Psoas muscle (tissue), 8 donors: ENCODE measurements around the gene IFRD1. TPM values are rescaled to one million over a fixed set of nuclear protein-coding genes. Genes with fewer than 3 reads are reported as not detected.

Experiments used
- ATAC-seq, 4 donors: fragments of 200-7000 bp; cut with Tn5 transposase; one replicate each; pipeline ENCODE4 v1.9.1; 2020; ENCODE audit warnings: moderate library complexity in 3 of 4, mild to moderate bottlenecking in 2 of 4
- DNase-seq, 2 donors: peaks; one replicate each; pipeline ENCODE4 v3.0.0-alpha.2; 2020
- H3K27ac ChIP-seq: fragments of 200-600 bp; one replicate; pipeline ENCODE4 v1.8.0; 2022
- H3K27me3 ChIP-seq, 3 donors: fragments of 200-600 bp in 1 of 3; one replicate each; pipeline versions ENCODE4 v1.6.1 to v1.8.0; 2013 to 2022; ENCODE audit warnings: low read length in 2 of 3, mild to moderate bottlenecking in 2 of 3, moderate library complexity in 1 of 3; ENCODE audit not compliant: insufficient read depth in 3 of 3
- H3K36me3 ChIP-seq, 2 donors: fragments of 200-600 bp in 1 of 2; one replicate each; pipeline versions ENCODE4 v1.6.1 to v1.8.0; 2013 to 2022; ENCODE audit warnings: low read depth in 1 of 2, mild to moderate bottlenecking in 1 of 2, moderate library complexity in 1 of 2; ENCODE audit not compliant: insufficient read depth in 1 of 2
- H3K4me1 ChIP-seq: fragments of 200-600 bp; one replicate; pipeline ENCODE4 v1.8.0; 2022
- H3K4me3 ChIP-seq: fragments of 200-600 bp; one replicate; pipeline ENCODE4 v1.8.0; 2022; ENCODE audit warnings: mild to moderate bottlenecking
- H3K9me3 ChIP-seq: fragments of 200-600 bp; one replicate; pipeline ENCODE4 v1.8.0; 2022
- CTCF ChIP-seq: fragments of 200-600 bp; IDR thresholded peaks from one replicate; pipeline ENCODE4 v1.8.0; 2022; ENCODE audit warnings: antibody characterized with exemption
- WGBS, 3 donors: extraction: QIAGEN DNeasy Blood & Tissue Kit; methylation state at CpG; one replicate each; pipeline versions ENCODE4 v1.1.6 to v1.1.7; 2013; 5-methylcytosine and 5-hydroxymethylcytosine counted together
- intact Hi-C, 2 donors: fragments of 100-400 bp; cut with DNase I; formaldehyde crosslinking; loops; one replicate each; pipeline versions ENCODE4 v1.11.0 to v1.14.2; 2022
- polyA plus RNA-seq, 3 donors: library from polyadenylated mRNA; stranded (reverse); fragments of 200-250 nt; gene quantifications; one replicate each; pipeline ENCODE4 v1.2.3, GENCODE V29; 2013
- total RNA-seq, 4 donors: library from RNA; stranded (reverse); fragmentation: NEBNext Ultra II Directional in 2 of 4; extraction: Animal tissue kit (Norgen Biotek cat#: 25700) in 2 of 4; gene quantifications; one replicate each; pipeline versions ENCODE4 v1.2.1 to v1.2.4, GENCODE V29; 2021 to 2023
- donor health status: healthy with polysubstance abuse.
- donor health status: DM: no; HTN: no; CAD: no; lungs with moderate emphysema.
- donor health status: Bipolar disorder and iron deficiency.
- donor health status: healthy.
- donor health status: DM: yes; HTN: yes; CAD: no.
- donor health status: DM: no; HTN: no; CAD: no.
- donor health status: DM: no; HTN: no; CAD: no.
- donor health status: DM: yes; HTN: yes; CAD: no.

Gene IFRD1
- total and polyA plus RNA-seq, 7 donors = 34.7 to 163 (median 60.3) TPM

GRCh38 chr7:112504093-112504695, 53.9 kb downstream of the IFRD1 start:
- no peak for ATAC-seq

GRCh38 chr7:112505495-112505894, 55.2 kb downstream of the IFRD1 start:
- H3K36me3 ChIP-seq = no peaks in the 10 kb centered on the region
- no peak for TF ChIP-seq CTCF
- H3K4me3 ChIP-seq = no peak overlapping the region
- no peaks in the 10 kb centered on the region for H3K4me1 ChIP-seq
- H3K27ac ChIP-seq = no peak overlapping the region
- no peak for ATAC-seq
- DNase-seq = no peak
- no peaks in the 10 kb centered on the region for H3K27me3 ChIP-seq
- WGBS, 3 donors = 83 to 89% (median 87%) methylated on average over 2 of the region's 2 CpGs
- intact Hi-C loops = no loop called here
- H3K9me3 ChIP-seq = no peaks in the 10 kb centered on the region

More at GRCh38 chr7:112504093-112504695, 53.9 kb downstream of the IFRD1 start:
- no peak overlapping the region for H3K27ac ChIP-seq
- DNase-seq = no peak
- H3K27me3 ChIP-seq = no peaks in the 10 kb centered on the region
- no peaks in the 10 kb centered on the region for H3K9me3 ChIP-seq
- H3K4me3 ChIP-seq = no peak overlapping the region
- no peak for TF ChIP-seq CTCF
- H3K36me3 ChIP-seq = no peaks in the 10 kb centered on the region
- intact Hi-C loops = no loop called here
- H3K4me1 ChIP-seq = no peaks in the 10 kb centered on the region
- 84 to 91% (median 86%) methylated on average over 5 of the region's 5 CpGs for WGBS, 3 donors

GRCh38 chr7:112508404-112508803, 58.1 kb downstream of the IFRD1 start:
- 85 to 93% (median 88%) methylated on average over 1 of the region's 1 CpG for WGBS, 3 donors
- Histone ChIP-seq H3K27ac (no peak overlapping the region), H3K27me3 (no peaks in the 10 kb centered on the region), H3K9me3 (no peaks in the 10 kb centered on the region), H3K4me3 (no peak overlapping the region), H3K4me1 (no peaks in the 10 kb centered on the region), H3K36me3 (no peaks in the 10 kb centered on the region)
- TF ChIP-seq CTCF = no peak
- DNase-seq (no peak), ATAC-seq (no peak)
- intact Hi-C loops = no loop called here

GRCh38 chr7:112509402-112509801, 59.1 kb downstream of the IFRD1 start:
- Histone ChIP-seq H3K27ac (no peak overlapping the region), H3K27me3 (no peaks in the 10 kb centered on the region), H3K4me1 (no peaks in the 10 kb centered on the region), H3K36me3 (no peaks in the 10 kb centered on the region), H3K9me3 (no peaks in the 10 kb centered on the region), H3K4me3 (no peak overlapping the region)
- 60 to 67% (median 61%) methylated on average over 5 of the region's 5 CpGs for WGBS, 3 donors
- TF ChIP-seq CTCF = no peak
- no peak for DNase-seq
- ATAC-seq = no peak
- intact Hi-C loops = no loop called here
